ENCODE measurements around the gene EPB41L1.

EPB41L1 gene

GRCh38 chr20:36264426-36265246 lies 110.1 kb downstream of the EPB41L1 start:
- DNase-seq = no peak

GRCh38 chr20:36266189-36266588 lies 111.6 kb downstream of the EPB41L1 start:
- no peak for DNase-seq

GRCh38 chr20:36267605-36268381 lies 113.3 kb downstream of the EPB41L1 start:
- no peak for DNase-seq

- DNase-seq = no peak
Observed at GRCh38 chr20:36268440-36269342, 114.2 kb downstream of the EPB41L1 start.

GRCh38 chr20:36269507-36269906 lies 115.0 kb downstream of the EPB41L1 start:
- DNase-seq = no peak

GRCh38 chr20:36270744-36271638 lies 116.5 kb downstream of the EPB41L1 start:
- no peak for DNase-seq

GRCh38 chr20:36271639-36272546 lies 117.4 kb downstream of the EPB41L1 start:
- DNase-seq = no peak

- no peak for DNase-seq
Observed at GRCh38 chr20:36272547-36273220, 118.1 kb downstream of the EPB41L1 start.

- DNase-seq = peak; percentile 12
Observed at GRCh38 chr20:36273414-36274180, 119.1 kb downstream of the EPB41L1 start.

- DNase-seq = no peak
Observed at GRCh38 chr20:36274181-36274841, 119.8 kb downstream of the EPB41L1 start.

- no peak for DNase-seq
Observed at GRCh38 chr20:36275011-36275410, 120.5 kb downstream of the EPB41L1 start.

GRCh38 chr20:36275441-36276189 lies 121.1 kb downstream of the EPB41L1 start:
- DNase-seq = no peak

GRCh38 chr20:36277546-36277945 lies 123.0 kb downstream of the EPB41L1 start:
- no peak for DNase-seq

- DNase-seq = no peak
Observed at GRCh38 chr20:36279362-36279761, 124.8 kb downstream of the EPB41L1 start.

- DNase-seq = no peak
Observed at GRCh38 chr20:36279776-36280175, 125.2 kb downstream of the EPB41L1 start.

- DNase-seq = no peak
Observed at GRCh38 chr20:36281785-36282380, 127.3 kb downstream of the EPB41L1 start.
